ENCODE results near the gene RTKN.
"Not testable (repeated sequence)": the region's sequence is repeated elsewhere in the genome, so short reads cannot be mapped to it uniquely, and the experiment has no call there.

Gene RTKN

DNA sequence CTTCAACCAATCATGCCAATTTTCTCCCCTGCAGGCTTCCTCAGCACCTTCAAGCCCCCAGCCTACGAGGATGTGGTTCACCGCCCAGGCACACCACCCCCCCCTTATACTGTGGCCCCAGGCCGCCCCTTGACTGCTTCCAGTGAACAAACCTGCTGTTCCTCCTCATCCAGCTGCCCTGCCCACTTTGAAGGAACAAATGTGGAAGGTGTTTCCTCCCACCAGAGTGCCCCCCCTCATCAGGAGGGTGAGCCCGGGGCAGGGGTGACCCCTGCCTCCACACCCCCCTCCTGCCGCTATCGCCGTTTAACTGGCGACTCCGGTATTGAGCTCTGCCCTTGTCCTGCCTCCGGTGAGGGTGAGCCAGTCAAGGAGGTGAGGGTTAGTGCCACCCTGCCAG is 18.4 kb upstream of the RTKN start:
- DNase-seq: not testable (repeated sequence)

DNA sequence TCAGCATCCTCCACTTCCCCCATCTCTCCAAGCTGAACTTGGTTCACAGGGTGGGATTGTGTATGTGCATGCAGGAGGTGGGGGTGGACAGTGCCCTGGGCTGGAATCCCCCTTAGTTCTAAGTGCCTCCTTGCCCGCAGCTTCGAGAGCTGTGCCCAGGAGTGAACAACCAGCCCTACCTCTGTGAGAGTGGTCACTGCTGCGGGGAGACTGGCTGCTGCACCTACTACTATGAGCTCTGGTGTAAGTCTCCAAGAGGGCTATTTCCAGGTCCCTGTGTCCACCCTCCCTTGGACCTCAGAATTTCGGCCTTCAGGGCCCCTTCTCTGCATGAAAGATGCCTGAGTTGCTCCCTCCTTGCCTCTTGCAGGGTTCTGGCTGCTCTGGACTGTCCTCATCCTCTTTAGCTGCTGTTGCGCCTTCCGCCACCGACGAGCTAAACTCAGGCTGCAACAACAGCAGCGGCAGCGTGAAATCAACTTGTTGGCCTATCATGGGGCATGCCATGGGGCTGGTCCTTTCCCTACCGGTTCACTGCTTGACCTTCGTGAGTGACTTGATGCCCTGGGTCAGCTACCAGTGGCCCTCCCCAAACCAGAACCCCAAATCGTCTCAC is 17.9 kb upstream of the RTKN start:
- DNase-seq: not testable (repeated sequence)

DNA sequence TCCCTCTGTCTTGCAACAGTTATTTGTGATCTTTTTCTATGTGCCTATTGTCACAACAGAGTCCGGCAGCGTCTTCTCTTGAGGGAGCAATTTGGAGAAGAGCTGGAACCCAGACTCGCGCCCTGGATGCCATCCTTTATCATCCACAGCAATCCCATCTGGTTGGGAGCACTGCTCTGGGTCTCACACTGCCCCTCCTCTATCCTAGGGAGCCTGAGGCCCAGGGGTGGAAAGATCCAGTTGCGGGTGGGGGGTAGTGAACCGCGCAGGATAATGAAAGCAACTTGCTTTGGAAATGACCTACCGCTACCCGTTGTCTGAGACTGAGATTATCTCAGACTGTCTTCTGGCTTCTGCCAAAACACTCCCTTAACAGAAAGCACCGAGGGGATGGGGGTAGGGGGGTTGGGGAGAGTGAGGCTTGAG is 17.2 kb upstream of the RTKN start:
- DNase-seq: no peak

DNA sequence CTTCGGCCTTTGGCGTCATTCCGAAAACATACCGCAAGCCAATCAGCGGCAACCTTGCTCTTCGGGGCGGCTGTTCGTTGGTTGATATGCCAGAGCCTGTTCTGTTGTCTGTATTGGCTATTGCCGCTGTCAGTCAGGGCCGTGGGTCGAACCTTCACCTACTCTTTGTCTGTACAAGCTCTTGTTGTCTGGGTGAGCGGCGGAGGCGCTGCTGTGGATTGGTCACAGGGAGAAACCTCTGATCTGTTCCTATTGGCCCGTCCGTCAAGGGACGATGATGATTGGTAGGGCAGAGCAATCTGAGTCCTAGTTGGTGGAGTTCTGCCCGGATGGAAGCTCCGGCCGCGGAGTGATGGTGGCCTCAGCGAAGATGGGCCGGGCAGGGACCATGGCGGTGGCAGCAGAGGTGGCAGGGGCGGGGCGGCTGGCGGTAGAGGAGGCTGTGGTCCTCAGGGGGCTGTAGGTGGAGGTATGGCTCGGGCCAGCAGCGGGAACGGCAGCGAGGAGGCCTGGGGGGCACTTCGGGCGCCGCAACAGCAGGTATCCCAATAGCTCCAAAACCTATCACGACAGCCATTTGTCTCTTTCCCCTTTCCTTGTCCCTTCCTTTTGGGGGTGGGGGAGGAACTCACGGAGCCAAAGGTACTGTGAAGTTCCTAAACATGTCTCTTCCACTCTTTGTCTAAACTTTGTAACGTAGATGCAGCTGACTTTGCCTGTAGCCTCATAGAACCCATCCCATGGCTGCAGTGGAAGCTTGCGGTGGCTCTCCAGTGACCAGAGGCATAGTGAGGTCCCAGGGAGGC is 16.6 kb upstream of the RTKN start, which contains the start of gene WBP1:
Gene WBP1, plus strand, starts transcription at position 307 of the 806 bp plus-strand sequence. Its CDS starts 165 bp downstream, at position 472.
- DNase-seq: peak; percentile 99

DNA sequence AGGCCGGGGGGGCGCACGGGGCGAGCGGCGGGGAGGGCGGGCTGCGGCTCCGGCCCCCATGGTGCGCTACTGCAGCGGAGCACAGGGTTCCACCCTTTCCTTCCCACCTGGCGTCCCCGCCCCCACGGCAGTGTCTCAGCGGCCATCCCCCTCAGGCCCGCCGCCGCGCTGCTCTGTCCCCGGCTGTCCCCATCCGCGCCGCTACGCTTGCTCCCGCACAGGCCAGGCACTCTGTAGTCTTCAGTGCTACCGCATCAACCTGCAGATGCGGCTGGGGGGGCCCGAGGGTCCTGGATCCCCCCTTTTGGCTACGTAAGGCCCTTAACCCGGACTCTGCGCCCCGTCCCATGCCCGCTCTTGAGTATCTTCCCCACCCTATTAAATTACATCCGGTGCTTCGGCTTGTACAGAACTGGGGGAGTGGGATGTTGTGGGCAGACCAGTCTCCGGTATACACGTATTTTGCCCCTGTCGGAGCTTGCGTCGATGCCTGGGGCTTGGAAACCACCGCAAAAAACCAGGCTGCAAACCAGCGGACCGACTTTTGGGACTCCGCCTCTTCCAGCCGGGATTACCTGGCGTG is 15.9 kb upstream of the RTKN start:
- peak; percentile 74 for DNase-seq

DNA sequence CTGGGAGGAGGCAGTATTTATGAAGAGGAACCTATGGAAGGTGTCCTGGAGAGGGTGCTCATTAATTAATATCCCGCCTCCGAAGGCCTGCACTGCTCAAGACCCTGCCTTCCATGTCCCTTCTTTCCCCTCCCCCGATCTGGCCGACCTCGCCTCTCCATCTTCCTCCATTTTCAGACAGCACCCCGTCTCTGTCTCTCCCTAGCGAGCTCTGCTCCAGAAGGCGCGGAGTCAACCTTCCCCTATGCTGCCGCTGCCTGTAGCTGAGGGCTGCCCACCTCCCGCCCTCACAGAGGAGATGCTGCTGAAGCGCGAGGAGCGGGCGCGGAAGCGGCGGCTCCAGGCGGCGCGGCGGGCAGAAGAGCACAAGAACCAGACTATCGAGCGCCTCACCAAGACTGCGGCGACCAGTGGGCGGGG is 15.4 kb upstream of the RTKN start:
- DNase-seq: peak; percentile 63

DNA sequence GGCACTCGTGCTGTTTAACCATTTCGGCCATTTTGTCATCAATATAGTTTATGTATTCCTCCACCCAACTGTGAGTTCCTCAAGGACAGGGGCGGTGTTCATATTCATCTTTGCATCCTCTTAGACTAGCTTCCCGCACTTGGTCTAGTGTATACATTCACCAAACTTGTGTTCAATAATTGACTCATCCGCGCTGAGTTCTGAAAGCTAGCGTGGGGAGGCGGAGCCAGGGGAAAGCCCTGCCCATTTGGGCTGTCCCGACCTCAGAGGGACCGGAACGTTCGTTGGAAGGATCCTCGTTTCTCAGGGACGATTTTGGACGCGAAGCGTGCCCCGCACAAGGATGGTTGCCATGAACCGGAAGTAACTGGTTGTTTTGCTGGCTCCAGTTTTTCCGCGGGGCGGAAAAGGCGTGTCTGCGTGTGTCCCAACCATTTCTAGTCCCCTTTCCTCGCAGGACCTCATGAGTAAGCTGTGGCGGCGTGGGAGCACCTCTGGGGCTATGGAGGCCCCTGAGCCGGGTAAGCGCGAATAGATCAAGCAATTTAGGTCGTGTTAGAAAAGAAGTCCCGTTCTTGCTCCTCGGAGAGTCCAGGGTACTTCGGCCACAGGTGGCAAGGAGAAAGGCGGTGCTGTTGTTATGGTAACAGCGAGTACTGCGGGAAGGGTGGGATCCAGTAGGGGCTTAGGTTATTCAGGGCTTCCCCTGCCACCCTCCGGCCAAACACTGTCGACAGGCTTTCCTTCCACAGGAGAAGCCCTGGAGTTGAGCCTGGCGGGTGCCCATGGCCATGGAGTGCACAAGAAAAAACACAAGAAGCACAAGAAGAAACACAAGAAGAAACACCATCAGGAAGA is 13.1 kb upstream of the RTKN start, which contains the start of gene INO80B:
Gene INO80B, plus strand, starts transcription at position 434 of the 858 bp plus-strand sequence. Its CDS starts 30 bp downstream, at position 464.
- peak; percentile 94 for DNase-seq

DNA sequence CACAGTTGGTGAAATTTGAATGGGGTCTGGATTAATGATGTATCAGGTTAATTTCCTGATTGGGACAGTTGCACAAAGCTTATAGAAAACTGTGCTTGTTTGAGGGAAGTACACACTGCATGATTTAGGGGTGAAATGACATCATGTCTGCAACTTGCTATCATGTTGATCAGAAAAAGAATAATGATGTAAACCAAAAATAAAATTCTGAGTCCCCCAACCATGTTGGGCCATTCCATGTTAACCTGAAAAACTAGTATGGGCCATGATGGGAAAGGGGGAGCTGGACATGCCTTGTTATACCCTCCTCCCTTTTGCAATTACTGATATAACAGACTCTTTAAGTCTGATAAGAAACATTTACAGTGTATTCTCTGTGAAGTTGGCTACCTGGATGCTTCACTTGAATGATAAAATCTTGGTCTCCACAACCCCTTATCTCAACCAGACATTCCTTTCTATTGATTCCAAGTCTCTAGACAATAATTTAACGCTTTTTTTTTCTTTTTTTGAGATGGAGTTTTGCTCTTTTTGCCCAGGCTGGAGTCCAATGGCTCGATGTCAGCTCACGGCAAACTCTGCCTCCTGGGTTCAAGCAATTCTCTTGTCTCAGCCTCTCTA is 8.9 kb upstream of the RTKN start:
- DNase-seq: no peak

DNA sequence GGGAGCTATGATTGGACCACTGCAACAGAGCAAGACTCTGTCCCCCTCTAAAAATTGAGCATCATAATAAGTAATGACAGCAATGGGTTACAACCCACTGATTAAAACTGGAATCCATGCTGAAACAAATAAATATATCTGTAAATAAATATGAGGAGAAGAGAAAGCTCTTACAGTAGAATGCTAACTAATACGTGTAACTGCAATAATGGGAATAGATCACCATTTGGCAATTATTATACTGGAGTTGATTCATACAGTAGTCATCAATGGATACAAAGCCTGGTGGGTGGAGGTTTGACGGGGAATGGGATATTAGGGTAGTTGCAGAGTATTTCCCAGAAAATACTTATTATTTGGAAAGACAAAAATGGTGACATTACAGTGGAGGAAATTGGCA is 7.0 kb upstream of the RTKN start:
- DNase-seq: no peak

DNA sequence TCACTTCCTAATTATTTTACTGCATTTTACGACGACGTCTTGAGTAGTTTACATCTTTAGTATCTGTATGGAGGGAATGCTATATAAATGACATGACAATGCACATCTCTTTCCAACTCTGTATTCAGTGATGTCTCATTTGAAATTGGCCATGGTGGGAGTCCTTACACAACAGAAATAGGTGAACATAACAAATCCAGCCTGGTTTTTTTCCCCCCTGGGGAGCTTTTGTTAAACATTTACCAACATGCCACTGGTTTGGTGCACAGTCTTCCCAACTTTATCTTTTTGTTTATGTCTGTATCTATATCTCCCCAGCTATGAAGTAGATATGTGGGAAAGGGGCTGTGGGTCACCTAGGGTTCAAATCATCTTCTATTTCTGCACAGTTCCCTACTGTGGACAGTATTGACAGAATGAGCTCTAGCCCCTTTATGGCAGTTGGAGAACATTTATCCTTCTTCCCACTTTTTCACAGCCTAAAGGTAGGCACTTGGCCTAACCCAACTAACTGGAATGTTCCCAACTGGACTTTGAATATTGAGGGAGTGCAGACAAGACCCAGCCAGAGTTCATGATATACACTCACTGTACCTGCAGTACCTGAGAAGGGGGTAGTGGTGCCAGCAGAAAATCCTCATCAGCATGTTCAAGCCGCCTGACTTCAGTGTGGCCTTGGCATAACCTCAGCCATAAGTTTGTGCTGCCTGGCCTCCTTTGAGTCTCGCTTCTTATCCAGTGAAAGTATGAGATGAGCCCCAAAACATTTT is 5.7 kb upstream of the RTKN start:
- no peak for DNase-seq

DNA sequence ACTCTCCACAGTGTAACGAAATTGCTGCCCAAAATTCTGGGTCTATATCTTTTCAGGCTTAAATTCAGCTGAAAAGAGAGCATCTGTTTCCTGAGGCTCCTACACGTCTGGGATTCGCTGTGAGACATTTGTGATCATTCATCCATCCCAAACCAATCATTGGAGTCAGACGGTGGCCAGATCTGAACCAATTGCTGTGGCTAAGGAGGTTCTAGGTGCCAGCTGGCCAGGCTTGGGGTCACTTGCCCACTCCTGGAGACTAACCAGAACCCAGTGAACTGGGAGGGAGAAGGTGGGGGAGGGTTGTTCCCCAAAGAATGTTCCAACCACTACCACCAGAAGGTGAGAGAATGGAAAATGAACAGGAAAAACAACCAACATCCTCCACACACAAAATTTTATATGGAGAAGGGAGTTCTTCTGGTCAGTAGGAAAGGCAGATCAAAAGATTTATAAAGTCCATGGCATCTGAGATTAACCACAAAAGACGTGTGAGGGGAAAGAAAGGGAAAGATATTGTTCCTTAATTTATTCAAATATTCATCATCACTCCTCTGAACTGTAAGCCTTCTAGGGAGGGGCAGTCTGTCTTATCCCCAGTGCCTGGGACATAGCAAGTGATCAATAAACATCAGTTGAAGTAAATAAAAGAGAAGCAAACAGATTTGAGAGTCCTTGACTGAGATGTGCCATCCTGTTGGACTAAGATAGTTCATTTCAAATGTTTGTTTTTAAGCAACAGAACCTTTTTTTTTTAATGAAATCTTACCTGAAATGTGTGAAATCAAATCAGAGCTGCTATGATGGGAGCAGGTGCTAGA is 3.0 kb upstream of the RTKN start:
- no peak for DNase-seq

DNA sequence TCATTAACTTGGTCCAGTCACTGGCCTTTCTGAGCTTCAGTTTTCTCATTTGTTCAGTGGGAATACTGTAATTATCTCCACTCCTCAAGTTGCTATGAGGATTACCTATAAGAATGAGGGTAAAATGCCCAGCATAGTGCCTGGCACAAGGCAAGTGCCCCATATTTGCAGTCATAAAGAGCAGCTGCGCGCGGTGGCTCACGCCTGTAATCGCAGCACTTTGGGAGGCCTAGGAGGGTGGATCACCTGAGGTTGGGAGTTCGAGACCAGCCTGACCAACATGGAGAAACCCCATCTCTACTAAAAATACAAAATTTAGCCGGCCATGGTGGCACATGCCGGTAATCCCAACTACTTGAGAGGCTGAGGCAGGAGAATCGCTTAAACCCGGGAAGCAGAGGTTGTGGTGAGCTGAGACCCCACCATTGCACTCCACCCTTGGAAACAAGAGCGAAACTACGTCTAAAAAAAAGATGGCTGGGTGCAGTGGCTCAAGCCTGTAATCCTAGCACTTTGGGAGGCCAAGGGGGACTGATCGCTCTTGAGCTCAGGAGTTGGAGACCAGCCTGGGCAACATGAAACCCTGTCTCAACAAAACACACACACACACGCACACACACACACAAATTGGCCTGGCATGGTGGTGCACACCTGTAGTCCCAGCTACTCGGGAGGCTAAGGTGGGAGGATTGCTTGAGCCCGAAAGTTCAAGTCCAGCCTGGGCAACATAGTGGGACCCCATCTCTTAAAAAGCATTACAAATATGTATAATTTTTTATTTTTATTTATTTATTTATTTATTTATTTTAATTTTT is 953 bp upstream of the RTKN start:
- not testable (repeated sequence) for DNase-seq

DNA sequence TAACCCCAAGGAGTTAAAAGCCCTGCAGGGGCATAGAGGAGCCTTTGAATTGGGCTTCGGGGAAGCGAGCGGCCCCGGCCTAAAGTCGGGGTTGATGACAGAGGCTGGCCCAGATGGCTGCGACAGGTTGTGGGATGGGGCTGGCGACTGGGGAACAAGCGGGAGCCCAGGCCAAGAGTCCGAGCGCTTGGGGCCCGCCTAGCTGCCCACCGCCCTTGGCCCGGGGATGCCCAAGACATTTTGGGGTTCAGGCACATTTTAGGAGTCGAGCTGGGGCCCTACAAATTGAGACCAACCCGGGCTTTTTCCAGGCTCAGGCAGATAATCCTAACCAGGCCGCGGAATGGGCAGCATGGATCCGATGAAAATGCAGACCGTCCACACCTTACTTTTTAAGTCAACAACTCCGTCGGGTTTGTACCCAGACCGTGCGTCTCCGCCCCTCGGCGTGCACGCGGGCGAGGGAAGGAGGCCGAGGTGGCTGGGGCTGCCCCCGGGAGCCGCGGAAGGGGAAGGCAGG is 507 bp downstream of the RTKN start:
- no peak for DNase-seq

DNA sequence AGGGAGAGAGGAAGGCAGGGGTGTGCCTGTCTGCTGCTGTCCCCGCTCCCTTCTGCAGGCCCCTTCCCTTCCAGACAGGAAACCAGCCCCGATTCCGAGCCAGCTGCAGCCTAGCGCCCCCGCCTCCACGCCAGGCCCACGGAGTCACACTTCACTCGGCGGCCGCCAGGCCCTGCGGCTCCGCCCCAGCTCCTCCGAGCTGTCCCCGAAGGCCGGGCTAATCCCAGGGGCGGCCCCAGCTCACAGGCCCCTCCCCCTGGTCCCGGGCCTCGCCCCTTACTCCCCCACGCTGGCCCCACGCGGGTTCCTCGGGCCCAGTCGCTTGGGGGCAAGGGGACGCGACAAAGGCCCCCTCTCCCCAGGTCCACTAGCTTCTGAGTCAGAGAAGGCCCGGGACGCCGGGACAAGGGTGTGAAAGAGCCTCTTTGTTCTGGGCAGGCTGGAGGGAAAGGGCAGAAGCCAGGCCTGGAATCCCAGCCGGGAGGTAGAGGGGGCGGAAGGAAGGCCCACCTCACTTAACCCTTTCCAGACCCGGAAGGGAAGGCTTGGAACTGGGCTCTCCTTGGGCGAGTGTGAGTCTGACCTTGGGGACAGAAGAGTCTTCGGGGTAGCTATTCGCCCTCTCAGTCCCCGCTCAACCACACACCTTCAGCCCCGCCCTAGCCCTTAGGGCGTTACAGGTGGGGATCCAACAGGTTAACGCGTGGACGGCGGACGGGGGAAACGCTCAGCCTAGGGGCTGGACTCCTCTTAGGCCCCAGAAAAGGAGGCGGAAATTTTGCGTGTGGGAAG is 1.2 kb downstream of the RTKN start:
- peak; percentile 76 for DNase-seq

DNA sequence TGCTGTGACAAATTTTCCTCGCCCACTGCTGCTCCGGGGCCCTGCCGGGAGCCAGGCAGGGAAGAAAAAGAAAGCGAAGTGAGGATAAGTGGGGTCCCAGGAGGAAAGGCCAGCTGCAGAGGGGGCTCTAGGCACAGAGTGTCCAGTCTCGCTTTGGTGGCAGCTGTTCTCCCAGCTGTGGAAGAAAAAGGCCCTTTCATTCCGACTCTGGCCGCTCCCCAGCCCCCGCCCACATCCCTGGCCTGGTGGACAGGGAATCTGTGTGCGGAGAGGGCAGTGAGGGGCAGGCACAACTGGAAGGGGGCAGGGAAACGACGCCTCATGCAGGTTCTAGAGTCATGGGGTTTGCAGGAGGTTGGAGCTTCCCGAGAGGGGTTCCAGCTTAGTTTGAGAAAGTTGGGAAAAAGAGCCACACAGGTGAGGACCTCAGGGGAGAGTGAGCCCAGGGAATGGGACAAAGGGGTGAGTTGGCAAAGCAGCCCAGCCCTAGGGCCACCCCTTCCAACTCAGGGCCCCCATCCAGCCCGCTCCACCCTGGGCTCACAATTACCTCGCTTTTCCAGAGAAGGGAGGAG is 1.8 kb downstream of the RTKN start:
- DNase-seq: no peak

DNA sequence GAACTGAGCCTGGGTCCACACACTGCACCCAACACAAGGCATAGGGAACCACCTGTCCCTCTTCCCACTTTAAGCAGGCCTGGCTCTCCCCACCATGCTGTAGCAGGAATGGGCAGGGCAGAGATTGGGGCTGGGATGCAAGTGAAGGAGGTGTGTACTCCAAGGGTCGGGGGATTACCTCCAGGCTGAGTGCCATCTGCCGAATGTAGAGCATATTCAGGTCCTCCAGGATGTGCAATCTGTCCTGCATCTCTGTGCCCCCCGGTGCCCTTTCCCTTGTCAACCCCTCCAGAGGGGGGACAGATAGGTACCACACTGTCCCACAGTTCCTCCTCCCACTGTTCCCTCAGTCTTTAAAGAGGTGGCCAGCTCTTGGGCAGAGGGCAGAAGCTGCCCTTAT is 2.4 kb downstream of the RTKN start:
- DNase-seq: no peak

DNA sequence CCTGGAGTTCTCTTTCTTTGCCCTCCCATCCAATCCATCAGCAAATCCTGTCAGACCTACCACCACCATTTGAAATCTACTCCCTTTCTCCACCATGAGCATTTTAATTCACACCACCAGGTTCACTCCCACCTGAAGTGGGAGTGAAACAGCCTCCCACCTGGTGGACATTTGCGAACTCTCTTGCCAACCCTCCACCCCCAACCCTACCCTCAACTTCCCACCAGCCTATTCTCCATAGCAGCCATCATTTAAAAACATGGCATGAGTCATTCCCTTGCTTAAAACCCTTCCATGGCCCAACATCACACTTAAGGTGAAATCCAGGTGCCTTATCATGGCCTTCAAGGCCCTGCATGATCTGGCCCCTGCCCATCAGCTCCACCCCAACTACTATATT is 3.5 kb downstream of the RTKN start:
- DNase-seq: no peak
